AG20443 (cell line): Measurements from ENCODE around the gene FCAMR.
"Not testable (repeated sequence)": the region's sequence is repeated elsewhere in the genome, so short reads cannot be mapped to it uniquely, and the experiment has no call there.

Experiments
- DNase-seq: peaks from one replicate; pipeline ENCODE4 v3.0.0; 2012; ENCODE audit warnings: low spot score, mixed read lengths

FCAMR gene

DNA sequence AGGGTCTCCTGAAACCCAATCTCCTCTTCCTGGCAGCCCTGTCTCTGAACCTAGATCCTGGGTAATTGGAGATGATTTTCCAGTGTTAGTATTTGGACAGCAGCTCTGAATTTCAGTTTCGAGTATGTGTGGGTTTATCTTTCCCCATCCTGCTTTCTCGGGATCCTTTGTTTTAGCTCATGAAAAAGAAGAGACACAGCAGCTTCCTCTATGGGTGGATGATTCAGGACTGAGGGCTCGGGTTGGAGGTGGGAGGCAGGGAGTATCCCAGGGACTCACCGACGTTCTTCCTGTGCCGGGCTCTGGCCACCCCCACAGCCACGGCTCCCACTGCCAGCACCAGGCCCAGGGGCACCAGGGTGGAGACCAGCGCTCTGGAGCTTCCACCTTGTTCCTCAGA, 38.1 kb downstream of the FCAMR start:
- no peak for DNase-seq

GRCh38 chr1:206931709-206932108, 38.6 kb downstream of the FCAMR start:
- peak; percentile 25 for DNase-seq

DNA sequence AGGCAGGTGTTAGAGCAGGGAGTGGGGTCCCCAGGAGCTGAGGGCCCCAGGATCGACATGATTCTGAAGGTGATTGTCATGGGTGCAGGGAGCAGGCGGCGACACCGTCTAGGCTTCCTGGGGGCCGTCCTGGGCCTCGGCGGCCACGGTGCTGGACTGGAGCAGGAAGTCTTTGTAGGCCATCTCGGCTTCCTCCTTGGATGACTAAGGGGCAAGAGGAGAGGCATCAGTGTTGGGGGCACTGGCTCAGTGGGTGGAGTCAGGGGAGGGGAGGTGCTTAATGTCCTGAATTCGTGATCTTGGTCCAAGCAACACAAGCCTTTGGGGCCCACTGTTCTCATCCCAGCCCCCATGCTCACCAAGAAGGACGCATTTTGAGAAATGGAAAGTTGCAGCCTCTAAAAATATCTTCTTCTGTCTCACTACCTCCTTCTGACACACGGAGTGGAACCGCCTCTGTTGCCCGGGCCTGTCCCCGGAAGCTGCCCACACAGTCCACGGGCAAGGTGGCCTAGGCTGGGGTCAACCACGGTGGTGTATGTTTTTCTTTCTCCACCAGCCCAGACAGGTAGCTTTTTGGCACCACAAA, 40.0 kb downstream of the FCAMR start:
- DNase-seq = no peak

DNA sequence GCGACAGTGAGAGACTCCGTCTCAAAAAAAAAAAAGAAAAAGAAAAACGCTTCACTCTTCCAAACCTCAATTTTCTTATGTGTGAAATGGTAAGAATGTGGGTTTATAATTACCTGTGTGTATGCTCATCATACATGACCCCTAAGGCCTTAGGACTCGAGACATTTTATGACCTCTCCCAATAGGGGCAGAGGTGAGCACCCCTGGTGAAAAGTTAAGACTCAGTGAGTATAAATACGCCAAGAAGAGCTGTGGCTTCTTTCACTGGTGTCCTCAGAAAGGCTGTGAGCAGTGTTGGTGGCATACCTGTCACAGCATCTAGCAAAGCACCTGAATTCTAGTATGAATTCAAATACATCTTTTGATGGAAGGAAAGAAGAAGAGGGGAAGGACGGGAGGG, 40.7 kb downstream of the FCAMR start:
- DNase-seq = no peak

GRCh38 chr1:206926286-206926685, 44.0 kb downstream of the FCAMR start:
- DNase-seq = no peak

- no peak for DNase-seq
Observed at GRCh38 chr1:206925106-206925736, 45.0 kb downstream of the FCAMR start.

GRCh38 chr1:206924592-206925105, 45.6 kb downstream of the FCAMR start:
- no peak for DNase-seq

DNA sequence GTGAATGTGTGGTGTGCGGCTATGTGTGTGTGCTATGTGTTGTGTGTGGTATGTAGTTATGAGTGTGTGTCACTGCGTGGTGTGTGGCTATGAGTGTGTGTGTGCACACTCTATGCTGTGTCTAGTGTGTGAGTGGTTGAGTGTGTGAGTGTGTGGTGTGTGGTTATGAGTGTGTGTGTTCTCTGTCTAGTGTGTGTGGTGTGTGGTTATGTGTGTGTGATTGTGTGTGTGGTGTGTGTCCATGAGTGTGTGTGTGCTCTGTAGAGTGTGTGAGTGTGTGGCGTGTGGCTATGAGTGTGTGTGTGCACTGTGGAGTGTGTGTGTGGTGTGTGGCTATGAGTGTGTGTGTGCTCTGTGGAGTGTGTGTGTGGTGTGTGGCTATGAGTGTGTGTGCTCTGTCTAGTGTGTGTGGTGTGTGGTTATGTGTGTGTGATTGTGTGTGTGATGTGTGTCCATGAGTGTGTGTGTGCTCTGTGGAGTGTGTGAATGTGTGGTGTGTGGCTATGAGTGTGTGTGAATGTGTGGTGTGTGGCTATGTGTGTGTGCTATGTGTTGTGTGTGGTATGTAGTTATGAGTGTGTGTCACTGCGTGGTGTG, 46.2 kb downstream of the FCAMR start:
- DNase-seq = not testable (repeated sequence)

- DNase-seq = no peak
Observed at GRCh38 chr1:206923009-206923960, 47.0 kb downstream of the FCAMR start.

DNA sequence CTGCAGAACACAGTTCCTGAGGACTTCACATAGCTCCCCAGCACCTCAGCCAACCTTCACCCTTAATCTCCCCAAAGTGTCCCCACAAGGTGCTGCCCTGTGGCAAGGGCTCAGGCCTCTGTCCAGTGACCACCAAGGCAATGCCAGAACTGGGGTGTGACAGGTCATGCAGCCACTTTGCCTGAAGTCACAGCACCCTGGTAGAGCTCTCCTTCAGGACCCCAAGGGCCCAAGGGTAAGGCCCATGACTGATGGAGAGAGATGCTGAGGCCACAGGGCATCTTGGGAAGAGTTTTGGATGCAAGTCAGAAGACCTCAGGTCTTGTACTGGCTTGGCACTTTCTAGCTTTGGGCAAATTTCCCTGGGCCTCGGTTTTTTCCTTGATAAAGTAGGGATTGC, 47.7 kb downstream of the FCAMR start:
- DNase-seq = no peak

GRCh38 chr1:206921772-206922265, 48.4 kb downstream of the FCAMR start, which contains the start of gene FCMR:
FCMR (minus strand) TSS chr1:206921941; CDS start chr1:206921854, 87 bp downstream.
- no peak for DNase-seq

DNA sequence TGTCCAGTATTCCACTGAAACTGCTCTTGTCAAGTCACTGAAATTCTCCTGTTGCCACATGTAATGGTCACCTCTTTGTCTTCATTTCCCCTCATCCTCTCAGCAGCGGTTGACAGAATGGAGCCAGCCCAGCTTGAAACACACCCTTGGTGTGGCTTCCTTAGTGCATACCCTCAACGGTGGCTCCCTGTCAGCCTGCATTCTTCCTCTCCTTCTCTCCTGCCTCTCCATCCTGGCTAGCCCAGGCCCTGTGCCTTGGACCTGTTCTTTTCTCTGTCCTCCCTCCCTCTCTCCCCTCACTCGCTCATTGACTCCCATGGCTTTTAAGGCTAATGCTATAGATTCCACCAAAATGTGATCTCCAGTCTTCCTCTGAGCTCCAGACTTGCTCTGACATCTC, 52.2 kb downstream of the FCAMR start:
- DNase-seq = no peak

DNA sequence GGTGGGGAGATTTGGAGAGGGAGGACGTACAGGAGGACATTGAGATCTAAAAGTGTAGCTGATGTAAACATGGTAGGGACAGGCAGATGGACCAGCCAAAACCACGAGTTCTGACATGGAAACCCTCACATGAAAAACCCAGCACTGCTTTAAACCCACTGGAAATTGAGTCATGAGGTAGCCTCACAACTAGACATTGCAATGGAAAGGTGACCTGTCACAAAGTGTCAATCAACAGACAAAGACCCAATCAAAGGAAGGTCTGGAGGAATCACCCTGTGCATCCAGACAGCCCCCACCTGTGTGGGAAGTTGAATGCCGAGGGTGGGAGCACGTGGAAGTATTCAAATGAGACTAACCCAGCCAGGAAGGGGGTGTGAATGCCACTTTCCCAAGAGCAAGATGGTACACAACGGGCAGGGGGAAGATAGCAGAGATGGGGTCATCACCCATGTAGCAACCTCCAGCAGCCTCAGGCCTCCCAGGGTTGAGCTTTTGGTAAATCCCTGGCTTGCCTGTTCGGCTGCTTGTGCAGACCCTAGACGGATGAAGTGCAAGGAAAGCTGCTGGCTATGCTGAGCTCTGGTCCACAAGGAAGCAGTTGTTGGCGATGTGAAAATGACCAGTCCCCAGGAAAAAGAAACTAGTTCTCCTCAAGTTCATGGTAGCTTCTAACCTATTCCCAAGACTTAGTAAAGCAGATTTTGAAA, 54.1 kb downstream of the FCAMR start:
- DNase-seq = no peak

DNA sequence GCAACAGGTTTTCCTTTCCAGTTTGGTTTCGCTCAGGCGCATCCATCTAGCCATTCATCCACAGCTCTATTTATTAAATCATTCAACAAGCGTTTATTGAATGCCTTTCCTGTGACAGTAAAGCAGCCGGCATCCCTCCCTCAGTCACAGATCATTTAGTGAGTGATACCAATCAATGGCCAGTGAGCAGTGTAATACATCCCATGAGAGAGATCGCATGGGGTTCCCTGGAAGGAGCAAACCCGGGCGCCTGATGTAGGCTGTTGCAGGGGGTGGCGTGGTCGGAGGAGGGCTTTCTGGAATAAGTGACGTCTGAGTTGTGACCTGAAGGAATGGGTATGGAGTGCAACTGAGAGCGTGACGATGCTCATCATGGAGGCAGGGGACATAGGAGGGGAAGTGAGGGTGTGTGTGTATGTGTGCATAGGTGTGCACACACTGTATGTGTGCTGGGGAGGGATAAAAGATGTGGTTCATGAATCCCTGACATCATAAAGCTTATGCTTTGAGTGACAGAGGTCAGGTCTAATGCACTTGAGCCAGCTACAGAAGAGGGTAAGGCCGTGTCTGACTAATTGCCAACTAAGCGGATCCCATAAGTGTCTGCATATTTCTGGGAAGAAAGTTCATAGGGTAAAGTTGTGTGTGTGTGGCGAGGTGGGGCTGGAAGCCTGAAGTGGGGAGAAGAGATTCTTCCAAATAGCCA, 55.1 kb downstream of the FCAMR start:
- DNase-seq = no peak

GRCh38 chr1:206913766-206914537, 56.3 kb downstream of the FCAMR start:
- DNase-seq = no peak

DNA sequence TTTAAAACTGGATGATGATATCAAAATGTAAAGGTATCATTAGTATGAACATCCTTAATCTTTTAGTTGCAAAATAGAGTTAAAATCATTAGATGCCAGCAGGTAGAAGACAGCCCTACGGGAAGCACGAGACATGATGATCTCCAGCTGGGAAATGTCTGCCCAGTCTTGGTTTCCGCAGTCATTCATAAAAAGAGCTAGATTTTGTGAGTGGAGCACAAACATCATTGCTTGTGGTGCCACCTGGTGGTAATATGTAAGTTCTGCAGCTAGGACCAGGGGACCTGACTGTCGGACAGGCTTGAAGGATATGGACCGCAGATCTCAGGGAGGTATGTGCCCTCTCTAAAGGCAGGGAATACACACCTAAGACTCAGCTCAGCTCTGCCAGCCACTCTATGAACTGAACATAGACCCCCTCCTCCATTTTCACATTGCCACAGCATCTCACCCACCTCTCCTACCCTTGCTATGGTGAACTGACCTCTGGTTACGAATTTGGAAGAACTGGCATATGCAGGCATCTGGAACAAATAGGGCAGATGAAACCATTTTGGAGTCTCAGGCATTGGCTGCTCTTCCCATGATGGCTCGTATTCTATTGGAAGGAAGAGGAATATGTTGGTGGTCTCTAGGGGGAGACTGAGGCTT, 57.7 kb downstream of the FCAMR start:
- DNase-seq = peak; percentile 86

GRCh38 chr1:206911064-206911663, 59.1 kb downstream of the FCAMR start:
- DNase-seq = peak; percentile 79

- DNase-seq = no peak
Observed at GRCh38 chr1:206909883-206910318, 60.4 kb downstream of the FCAMR start.
